HepG2 (cell line): ENCODE results near the gene PDCD11. TPM values are rescaled to one million over a fixed set of nuclear protein-coding genes. Genes with fewer than 3 reads are reported as not detected.
A peak's percentile ranks its signal among the peaks of the same experiment; 100 is the strongest.

Source experiments
- ATAC-seq: fragments of 200-7000 bp; cut with Tn5 transposase; 3 replicates; pipeline ENCODE4 v1.9.1; 2020; ENCODE audit warnings: mild to moderate bottlenecking, moderate library complexity
- BruUV-seq: library from RNA; stranded (reverse); fragments of 400-500 nt; replicated peaks from 2 replicates; lab custom pipeline; 2021; lab: Mats Ljungman, UMichigan
- CTCF ChIA-PET: fragments of 300-600 bp; formaldehyde crosslinking; extraction: SDS; loops from one replicate; lab custom pipeline; 2021; ENCODE audit warnings: low total read pairs, inconsistent platforms, low intra/inter-chr PET ratio; lab: Yijun Ruan, JAX
- POLR2A ChIA-PET: fragments of 350-600 bp; sonication (Branson Sonifier 250); formaldehyde crosslinking; loops from one replicate; lab custom pipeline; 2020; ENCODE audit warnings: antibody characterized with exemption, inconsistent platforms; lab: Yijun Ruan, JAX
- DNase-seq: peaks from one replicate; pipeline ENCODE4 v3.0.0-alpha.2; 2015; ENCODE audit warnings: low spot score
- FAIRE-seq: peaks from 3 replicates; lab custom pipeline; 2011; peaks lifted over from hg19 to GRCh38; lab: Jason Lieb, UNC
- H2AFZ ChIP-seq: one replicate; pipeline ENCODE4 v1.6.1; 2011; ENCODE audit warnings: low read length, inconsistent platforms
- H3K27ac ChIP-seq: fragments of 300-600 bp; 3 replicates; pipeline ENCODE4 v1.8.0; 2011; ENCODE audit warnings: mixed run types, mild to moderate bottlenecking, mixed read lengths, low read length, inconsistent platforms; ENCODE audit not compliant: insufficient read depth; ENCODE audit errors: extremely low read length
- H3K27me3 ChIP-seq, 2 experiments: fragments of 200-600 bp in 1 of 2; 2 replicates in 1 of 2; 3 replicates in 1 of 2; pipeline versions ENCODE4 v1.6.0 to v1.8.0; 2011; ENCODE audit warnings: low read length in 2 of 2, mild to moderate bottlenecking in 2 of 2, moderate library complexity in 2 of 2, inconsistent platforms in 1 of 2; ENCODE audit not compliant: insufficient read depth in 2 of 2, control insufficient read depth in 1 of 2
- H3K36me3 ChIP-seq, 2 experiments: fragments of 200-600 bp in 1 of 2; replicated peaks in 1 of 2; 2 replicates in 1 of 2; 3 replicates in 1 of 2; pipeline versions ENCODE4 v1.5.1 to v1.8.0; 2011; ENCODE audit warnings: low read length in 2 of 2, inconsistent platforms in 1 of 2; ENCODE audit not compliant: insufficient read depth in 2 of 2, control insufficient read depth in 1 of 2
- H3K4me1 ChIP-seq: 2 replicates; pipeline ENCODE4 v1.5.1; 2012; ENCODE audit warnings: low read length, inconsistent platforms; ENCODE audit not compliant: insufficient read depth
- H3K4me2 ChIP-seq: 2 replicates; pipeline ENCODE4 v1.6.0; 2011; ENCODE audit warnings: low read depth, low read length, inconsistent platforms
- H3K4me3 ChIP-seq, 3 experiments: fragments of 200-600 bp in 1 of 3; sonication (generic), shearing (Covaris generic) in 1 of 3; replicated peaks in 1 of 3; 2 replicates each; pipeline ENCODE4 v1.5.1; 2011 to 2016; ENCODE audit warnings: low read length in 3 of 3, inconsistent platforms in 2 of 3, low read depth in 2 of 3, mild to moderate bottlenecking in 2 of 3, control low read depth in 1 of 3, mixed read lengths in 1 of 3; ENCODE audit not compliant: insufficient read depth in 1 of 3
- H3K79me2 ChIP-seq: one replicate; pipeline ENCODE4 v1.6.1; 2011; ENCODE audit warnings: low read length, inconsistent platforms; ENCODE audit not compliant: insufficient read depth
- H3K9ac ChIP-seq: 2 replicates; pipeline ENCODE4 v1.6.0; 2011; ENCODE audit warnings: mild to moderate bottlenecking, low read depth, low read length, inconsistent platforms; ENCODE audit not compliant: insufficient read depth
- H3K9me3 ChIP-seq: 2 replicates; pipeline ENCODE4 v1.5.1; 2012; ENCODE audit warnings: mild to moderate bottlenecking, low read length
- H4K20me1 ChIP-seq: 2 replicates; pipeline ENCODE4 v1.6.0; 2011; ENCODE audit warnings: inconsistent platforms, mild to moderate bottlenecking, low read length, moderate library complexity; ENCODE audit not compliant: insufficient read depth
- ARID2 ChIP-seq: sonication (generic); formaldehyde crosslinking; IDR thresholded peaks from 2 replicates; pipeline ENCODE4 v1.8.1; 2022; ENCODE audit warnings: mild to moderate bottlenecking, missing genetic modification reagents, borderline replicate concordance
- CEBPB ChIP-seq: IDR thresholded peaks from 2 replicates; pipeline ENCODE4 v1.6.1; 2011; ENCODE audit warnings: low read depth, low read length, improper control_type of control experiment, borderline replicate concordance
- FOSL2 ChIP-seq: sonication (generic); formaldehyde crosslinking; IDR thresholded peaks from 2 replicates; pipeline ENCODE4 v1.4.0; 2020; ENCODE audit warnings: missing genetic modification reagents
- MIER3 ChIP-seq: IDR thresholded peaks from 2 replicates; pipeline ENCODE4 v1.6.1; 2016; ENCODE audit warnings: missing compliant biosample characterization, borderline replicate concordance
- MTF2 ChIP-seq: sonication (generic); formaldehyde crosslinking; IDR thresholded peaks from 2 replicates; pipeline ENCODE4 v1.5.0; 2020; ENCODE audit warnings: missing genetic modification reagents, borderline replicate concordance
- ZKSCAN5 ChIP-seq: sonication (generic); formaldehyde crosslinking; IDR thresholded peaks from 2 replicates; pipeline ENCODE4 v1.5.1; 2020; ENCODE audit warnings: mild to moderate bottlenecking, missing genetic modification reagents
- WGBS: methylation state at CpG from one replicate; pipeline ENCODE4 v1.1.6; 2017; ENCODE audit warnings: low lambda C conversion rate; 5-methylcytosine and 5-hydroxymethylcytosine counted together
- in situ Hi-C: cut with HindIII; loops from 2 replicates; pipeline ENCODE4 v1.10.0; 2017; ENCODE audit warnings: low pct_unique_long_range_greater_than_20kb; ENCODE audit not compliant: extremely low pct_ligation_motif_present
- intact Hi-C: fragments of 100-400 bp; cut with micrococcal nuclease; formaldehyde crosslinking; loops from one replicate; pipeline ENCODE4 v1.10.0; 2022; ENCODE audit not compliant: unreplicated experiment
- polyA plus RNA-seq, 8 experiments: library from polyadenylated mRNA; depleted of rRNA in 3 of 8; stranded (reverse) in 7 of 8; unstranded in 1 of 8; fragments of >200 nt; fragmentation: Illumina TruSeq in 4 of 8; extraction: Trizol in 4 of 8; gene quantifications; 2 replicates each; pipeline versions ENCODE4 v1.2.1 to v1.2.3, GENCODE V29; 2011 to 2016; ENCODE audit warnings: low read depth in 4 of 8, missing spikeins in 1 of 8, mixed read lengths in 1 of 8; ENCODE audit not compliant: insufficient read depth in 1 of 8
- total RNA-seq, 5 experiments: library from RNA; depleted of rRNA; stranded (reverse); fragments of >200 nt; fragmentation: Illumina TruSeq; extraction: Trizol; gene quantifications; 2 replicates each; pipeline ENCODE4 v1.2.3, GENCODE V29; 2016; ENCODE audit warnings: low read depth in 1 of 5
- TF ChIP-seq, protein P1 (sequence below): sonication (generic); formaldehyde crosslinking; IDR thresholded peaks from 2 replicates; pipeline ENCODE4 v1.5.0; 2020; ENCODE audit warnings: missing genetic modification reagents
- TF ChIP-seq, protein P2 (sequence below): sonication (generic); formaldehyde crosslinking; IDR thresholded peaks from 2 replicates; pipeline ENCODE4 v1.4.0; 2020; ENCODE audit warnings: missing genetic modification reagents
- TF ChIP-seq, protein P3 (sequence below): sonication (generic); formaldehyde crosslinking; IDR thresholded peaks from 2 replicates; pipeline ENCODE4 v1.4.0; 2020; ENCODE audit warnings: missing genetic modification reagents

PDCD11 gene
- total and polyA plus RNA-seq, 2 of the 13 experiments (the other 11 are each of a cell fraction or from before 2014, with no cell fraction given) = 12.8 to 52.8 TPM

DNA sequence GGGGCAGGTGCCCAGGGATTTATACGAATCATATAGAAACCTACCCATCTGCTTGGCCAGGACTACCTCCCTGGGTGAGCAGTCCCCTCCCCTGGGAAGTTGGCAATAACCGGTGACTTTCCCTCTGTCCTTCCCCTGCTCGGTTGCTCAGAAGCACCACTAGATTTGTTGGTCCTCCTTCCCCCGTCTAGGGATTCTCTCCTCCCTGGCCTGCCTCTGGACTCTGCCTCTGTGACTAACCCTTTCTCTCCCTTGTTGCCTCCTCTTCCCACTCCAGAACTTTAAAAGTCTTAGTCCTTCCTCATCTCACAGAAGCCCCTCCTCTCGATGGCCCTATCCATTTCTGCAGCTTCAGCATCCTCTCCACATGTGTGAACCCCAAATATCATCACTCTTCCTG, 72.8 kb downstream of the PDCD11 start:
- H3K9me3 ChIP-seq = no peaks in the 10 kb centered on the region
- TF ChIP-seq CEBPB (no peak), ARID2 (CRISPR knock-in tag) (no peak), MIER3 (CRISPR knock-in tag) (no peak), ZKSCAN5 (no peak)
- TF ChIP-seq, protein P1, sequence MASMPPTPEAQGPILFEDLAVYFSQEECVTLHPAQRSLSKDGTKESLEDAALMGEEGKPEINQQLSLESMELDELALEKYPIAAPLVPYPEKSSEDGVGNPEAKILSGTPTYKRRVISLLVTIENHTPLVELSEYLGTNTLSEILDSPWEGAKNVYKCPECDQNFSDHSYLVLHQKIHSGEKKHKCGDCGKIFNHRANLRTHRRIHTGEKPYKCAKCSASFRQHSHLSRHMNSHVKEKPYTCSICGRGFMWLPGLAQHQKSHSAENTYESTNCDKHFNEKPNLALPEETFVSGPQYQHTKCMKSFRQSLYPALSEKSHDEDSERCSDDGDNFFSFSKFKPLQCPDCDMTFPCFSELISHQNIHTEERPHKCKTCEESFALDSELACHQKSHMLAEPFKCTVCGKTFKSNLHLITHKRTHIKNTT = no peak
- BruUV-seq = no TSS peak
- no peak for FAIRE-seq
- 3% methylated on average over 4 of the region's 5 CpGs for WGBS
- peaks cover 3 to 41% of the 10 kb centered on the region in 2 experiments; a peak in 3 of 5 replicates for H3K27me3 ChIP-seq
- H2AFZ ChIP-seq = no peak overlapping the region
- no peak overlapping the region for H3K4me3 ChIP-seq
- H3K9ac ChIP-seq = no peak overlapping the region
- H3K4me1 ChIP-seq = peaks cover 18% of the 10 kb centered on the region
- intact Hi-C loops (no loop called here), in situ Hi-C loops (no loop called here)
- no peaks in the 10 kb centered on the region for H4K20me1 ChIP-seq
- H3K27ac ChIP-seq = no peak overlapping the region
- no peak for ATAC-seq
- H3K79me2 ChIP-seq = no peaks in the 10 kb centered on the region
- CTCF ChIA-PET = no interaction called here
- DNase-seq = no peak
- no peak overlapping the region for H3K4me2 ChIP-seq
- H3K36me3 ChIP-seq = no peaks in the 10 kb centered on the region
- POLR2A ChIA-PET = interaction anchor here (0.9 kb wide), 1 partner anchor 73 kb away, joined by 3 read pairs; the partner anchor contains the start of genes ATP5MK and PDCD11

DNA sequence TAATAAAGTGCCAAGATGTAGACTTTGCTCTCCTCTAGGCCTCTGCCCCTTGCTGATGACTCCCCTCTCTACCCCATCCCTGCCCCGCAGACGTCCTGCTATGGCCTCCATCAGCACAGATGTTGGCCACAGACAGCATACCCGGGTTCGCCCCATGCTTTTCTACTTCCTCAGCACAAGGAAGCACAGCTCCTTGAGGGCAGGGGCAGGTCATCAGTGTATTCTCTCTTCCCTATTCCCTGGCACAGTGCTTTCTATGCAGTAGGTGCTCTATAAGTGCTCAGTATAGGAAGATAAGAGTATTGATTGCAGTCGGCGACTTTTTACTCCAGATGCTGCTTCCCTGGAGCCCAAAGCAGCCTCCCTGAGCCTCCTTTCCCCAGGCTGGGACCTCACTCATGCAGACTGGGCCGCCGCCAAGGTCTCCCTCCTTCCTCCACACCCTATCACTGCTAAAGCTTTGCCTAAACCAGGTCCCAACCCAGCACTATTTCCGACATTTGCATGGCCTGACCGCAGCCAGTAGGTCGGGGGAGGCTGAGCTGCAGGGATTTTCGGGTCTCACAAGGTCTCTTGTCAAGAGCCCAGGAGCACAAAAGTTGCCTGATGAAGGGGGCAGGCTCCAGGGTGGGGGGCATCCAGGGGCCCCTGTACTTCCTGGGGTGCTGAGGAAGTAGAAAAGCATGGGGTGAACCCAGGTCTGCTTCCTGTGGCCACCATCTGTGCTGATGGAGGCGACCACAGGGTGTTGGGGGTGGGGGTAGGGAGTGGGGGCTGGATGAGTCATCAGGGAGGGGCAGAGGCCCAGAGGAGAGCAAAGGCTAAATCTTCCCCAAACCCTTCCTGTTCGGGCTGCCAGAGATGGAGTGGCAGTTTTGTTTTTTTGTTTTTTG, 74.6 kb downstream of the PDCD11 start:
- Histone ChIP-seq H3K27me3 (peaks cover 3 to 34% of the 10 kb centered on the region in 2 experiments; a peak in 3 of 5 replicates), H3K9ac (no peak overlapping the region), H3K9me3 (no peaks in the 10 kb centered on the region), H3K36me3 (no peaks in the 10 kb centered on the region), H4K20me1 (no peaks in the 10 kb centered on the region), H3K27ac (no peak overlapping the region), H3K4me2 (no peak overlapping the region; the same call in 1 of the 2 replicates), H2AFZ (no peak overlapping the region), H3K4me1 (peaks cover 18% of the 10 kb centered on the region), H3K79me2 (no peaks in the 10 kb centered on the region), H3K4me3 (no peak overlapping the region; a peak in 1 of 6 replicates)
- in situ Hi-C loops (no loop called here), intact Hi-C loops (no loop called here)
- WGBS = 25% methylated on average over 11 of the region's 14 CpGs
- DNase-seq (no peak), ATAC-seq (peak; percentile 55), FAIRE-seq (no peak)
- BruUV-seq = no TSS peak
- CTCF ChIA-PET = no interaction called here
- POLR2A ChIA-PET = no interaction called here
- TF ChIP-seq MTF2 = no peak
- TF ChIP-seq, protein P2, sequence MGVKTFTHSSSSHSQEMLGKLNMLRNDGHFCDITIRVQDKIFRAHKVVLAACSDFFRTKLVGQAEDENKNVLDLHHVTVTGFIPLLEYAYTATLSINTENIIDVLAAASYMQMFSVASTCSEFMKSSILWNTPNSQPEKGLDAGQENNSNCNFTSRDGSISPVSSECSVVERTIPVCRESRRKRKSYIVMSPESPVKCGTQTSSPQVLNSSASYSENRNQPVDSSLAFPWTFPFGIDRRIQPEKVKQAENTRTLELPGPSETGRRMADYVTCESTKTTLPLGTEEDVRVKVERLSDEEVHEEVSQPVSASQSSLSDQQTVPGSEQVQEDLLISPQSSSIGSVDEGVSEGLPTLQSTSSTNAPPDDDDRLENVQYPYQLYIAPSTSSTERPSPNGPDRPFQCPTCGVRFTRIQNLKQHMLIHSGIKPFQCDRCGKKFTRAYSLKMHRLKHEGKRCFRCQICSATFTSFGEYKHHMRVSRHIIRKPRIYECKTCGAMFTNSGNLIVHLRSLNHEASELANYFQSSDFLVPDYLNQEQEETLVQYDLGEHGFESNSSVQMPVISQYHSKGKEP (CRISPR knock-in tag) = no peak
- peak; percentile 79 for TF ChIP-seq FOSL2 (CRISPR knock-in tag)
- TF ChIP-seq, protein P3, sequence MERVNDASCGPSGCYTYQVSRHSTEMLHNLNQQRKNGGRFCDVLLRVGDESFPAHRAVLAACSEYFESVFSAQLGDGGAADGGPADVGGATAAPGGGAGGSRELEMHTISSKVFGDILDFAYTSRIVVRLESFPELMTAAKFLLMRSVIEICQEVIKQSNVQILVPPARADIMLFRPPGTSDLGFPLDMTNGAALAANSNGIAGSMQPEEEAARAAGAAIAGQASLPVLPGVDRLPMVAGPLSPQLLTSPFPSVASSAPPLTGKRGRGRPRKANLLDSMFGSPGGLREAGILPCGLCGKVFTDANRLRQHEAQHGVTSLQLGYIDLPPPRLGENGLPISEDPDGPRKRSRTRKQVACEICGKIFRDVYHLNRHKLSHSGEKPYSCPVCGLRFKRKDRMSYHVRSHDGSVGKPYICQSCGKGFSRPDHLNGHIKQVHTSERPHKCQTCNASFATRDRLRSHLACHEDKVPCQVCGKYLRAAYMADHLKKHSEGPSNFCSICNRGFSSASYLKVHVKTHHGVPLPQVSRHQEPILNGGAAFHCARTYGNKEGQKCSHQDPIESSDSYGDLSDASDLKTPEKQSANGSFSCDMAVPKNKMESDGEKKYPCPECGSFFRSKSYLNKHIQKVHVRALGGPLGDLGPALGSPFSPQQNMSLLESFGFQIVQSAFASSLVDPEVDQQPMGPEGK (CRISPR knock-in tag) = peak; percentile 33; the same call in 1 of the 2 replicates
